Esophagus muscularis mucosa (tissue), 4 donors: ENCODE data around the gene CYP4A22. TPM values are rescaled to one million over a fixed set of nuclear protein-coding genes. Genes with fewer than 3 reads are reported as not detected.
"Not testable (repeated sequence)": the region's sequence is repeated elsewhere in the genome, so short reads cannot be mapped to it uniquely, and the experiment has no call there.

Source experiments
- DNase-seq: peaks from one replicate; pipeline ENCODE4 v3.0.0-alpha.2; 2017; ENCODE audit errors: extremely low spot score
- H3K27ac ChIP-seq, 4 donors: fragments of 200-600 bp; sonication (generic); replicated peaks in 1 of 4; 1 replicate in 3 of 4; 2 replicates in 1 of 4; pipeline ENCODE4 v1.5.1; 2016 to 2019; ENCODE audit warnings: mild to moderate bottlenecking in 1 of 4
- H3K27me3 ChIP-seq, 4 donors: fragments of 200-600 bp; sonication (generic); one replicate each; pipeline versions ENCODE4 v1.5.1 to v1.6.0; 2016 to 2019
- H3K36me3 ChIP-seq, 4 donors: fragments of 200-600 bp; sonication (generic); one replicate each; pipeline ENCODE4 v1.5.1; 2016 to 2019
- H3K4me1 ChIP-seq, 4 donors: fragments of 200-600 bp; sonication (generic); one replicate each; pipeline ENCODE4 v1.5.1; 2016 to 2019
- H3K4me3 ChIP-seq, 4 donors: fragments of 200-600 bp; sonication (generic); 1 replicate in 2 of 4; 2 replicates in 2 of 4; pipeline ENCODE4 v1.5.1; 2016 to 2019; ENCODE audit warnings: mild to moderate bottlenecking in 4 of 4, moderate library complexity in 1 of 4
- H3K9me3 ChIP-seq, 4 donors: fragments of 200-600 bp; sonication (generic); 1 replicate in 3 of 4; 2 replicates in 1 of 4; pipeline ENCODE4 v1.5.1; 2016 to 2019
- CTCF ChIP-seq, 3 experiments: fragments of 200-600 bp in 2 of 3; fragments of 450-650 bp in 1 of 3; sonication (generic) in 2 of 3; IDR thresholded peaks; one replicate each; pipeline ENCODE4 v1.5.1; 2017 to 2019; ENCODE audit warnings: antibody characterized with exemption in 3 of 3, mild to moderate bottlenecking in 2 of 3, moderate library complexity in 1 of 3
- EP300 ChIP-seq: sonication (generic); formaldehyde crosslinking; IDR thresholded peaks from one replicate; pipeline ENCODE4 v1.6.1; 2017; ENCODE audit warnings: antibody characterized with exemption
- POLR2A ChIP-seq: fragments of 450-650 bp; IDR thresholded peaks from one replicate; pipeline ENCODE4 v1.6.1; 2017; ENCODE audit warnings: antibody characterized with exemption, moderate library complexity, mild to moderate bottlenecking, low read depth
- POLR2AphosphoS5 ChIP-seq, 2 donors: sonication (generic); formaldehyde crosslinking; IDR thresholded peaks; one replicate each; pipeline ENCODE4 v1.6.1; 2017; ENCODE audit warnings: antibody characterized with exemption in 2 of 2
- WGBS: methylation state at CpG from one replicate; pipeline ENCODE4 v1.1.5; 2018; 5-methylcytosine and 5-hydroxymethylcytosine counted together
- intact Hi-C: fragments of 100-400 bp; cut with DNase I; formaldehyde crosslinking; loops from one replicate; pipeline ENCODE4 v1.15.1; 2023
- total RNA-seq, 4 donors: library from RNA; depleted of rRNA; stranded (reverse); fragments of >200 nt; gene quantifications; one replicate each; pipeline versions ENCODE4 v1.1.0 to v1.2.1, GENCODE V29; 2016

Gene CYP4A22
- total RNA-seq, 4 donors from 2014 or later: 0.19 to 0.46 TPM; not detected in 2

DNA sequence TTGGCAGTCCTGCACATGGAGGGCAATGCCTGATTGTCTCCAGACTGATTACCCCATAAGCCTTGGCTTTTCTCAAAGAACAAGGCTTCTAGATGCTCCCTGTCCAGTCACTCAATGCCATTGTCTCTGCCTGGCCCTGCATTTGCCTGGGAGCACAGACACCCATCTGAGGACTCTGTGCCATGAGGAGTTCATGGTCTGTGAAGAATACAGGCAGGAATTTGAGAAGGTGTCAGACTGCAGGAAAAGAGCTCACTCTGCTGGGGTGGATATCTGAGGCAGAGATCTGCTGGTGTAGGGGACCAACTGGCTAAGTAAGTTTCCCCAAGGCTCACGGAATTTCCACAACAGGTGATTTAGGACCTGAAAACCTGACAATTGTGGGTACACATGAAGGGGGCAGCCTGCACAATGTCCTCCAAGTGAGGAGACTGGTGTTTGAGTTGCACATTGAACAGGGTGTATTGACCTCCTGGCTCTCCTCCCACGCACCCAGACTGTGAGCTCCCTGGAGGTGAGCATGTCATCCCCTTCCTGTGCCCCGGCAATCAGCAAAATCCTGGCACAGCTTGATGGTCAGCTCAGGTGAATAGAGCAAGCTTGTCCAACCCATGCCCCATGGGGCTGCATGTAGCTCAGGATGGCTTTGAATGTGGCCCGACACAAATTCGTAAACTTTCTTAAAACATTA, 829 bp downstream of the CYP4A22 start:
- intact Hi-C loops: no loop called here
- Histone ChIP-seq H3K27me3 (peaks cover 0 to 12% (median 0%) of the 10 kb centered on the region in 4 donors), H3K4me3 (no peak overlapping the region), H3K4me1 (no peaks in the 10 kb centered on the region), H3K9me3 (no peaks in the 10 kb centered on the region), H3K27ac (no peak overlapping the region), H3K36me3 (no peaks in the 10 kb centered on the region)
- WGBS: 75% methylated on average over 5 of the region's 5 CpGs
- TF ChIP-seq POLR2AphosphoS5 (IDR thresholded peaks at IDR 0.05) (no peak), EP300 (no peak)
- DNase-seq: no peak

DNA sequence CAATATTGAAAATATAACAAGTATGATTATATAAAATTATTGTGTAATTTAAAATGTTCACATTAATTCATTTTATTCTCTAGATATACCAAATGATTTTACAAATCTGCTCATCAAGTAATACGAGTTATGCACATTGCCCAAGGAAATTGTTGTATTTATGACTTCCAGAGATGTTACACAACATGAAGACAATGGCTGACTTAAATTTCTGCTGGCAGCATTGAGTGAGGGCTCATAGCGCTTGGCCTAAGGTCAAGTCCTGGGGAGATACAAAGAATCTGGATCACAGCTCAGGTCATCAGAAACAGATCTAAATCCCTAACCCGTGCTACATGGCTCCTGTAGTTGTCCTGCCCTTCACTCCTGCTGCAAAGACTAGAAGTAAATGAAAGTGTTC, 3.1 kb downstream of the CYP4A22 start:
- H3K27ac ChIP-seq, H3K4me3 ChIP-seq, H3K4me1 ChIP-seq, DNase-seq, H3K36me3 ChIP-seq, H3K9me3 ChIP-seq, intact Hi-C loops: not testable (repeated sequence)
- peaks cover 0 to 12% (median 0%) of the 10 kb centered on the region in 4 donors for H3K27me3 ChIP-seq
- 69% methylated on average over 3 of the region's 3 CpGs for WGBS

DNA sequence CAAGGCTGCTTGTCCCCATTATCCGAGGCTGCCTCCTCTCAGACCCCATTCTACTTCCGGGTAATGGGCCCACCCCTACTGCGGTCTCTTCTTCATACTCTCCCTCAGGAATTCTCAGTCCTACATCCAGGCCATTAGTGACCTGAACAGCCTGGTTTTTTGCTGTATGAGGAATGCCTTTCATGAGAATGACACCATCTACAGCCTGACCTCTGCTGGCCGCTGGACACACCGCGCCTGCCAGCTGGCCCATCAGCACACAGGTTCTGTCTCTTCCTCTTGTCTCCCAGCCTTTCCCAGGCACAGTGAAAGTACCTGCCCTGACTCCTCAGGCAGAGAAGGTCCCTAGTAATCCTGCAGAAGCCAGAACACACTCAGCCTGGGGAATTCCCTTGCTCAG, 6.4 kb downstream of the CYP4A22 start:
- 55% methylated on average over 6 of the region's 6 CpGs for WGBS
- intact Hi-C loops, H3K9me3 ChIP-seq, H3K27me3 ChIP-seq, DNase-seq, H3K4me1 ChIP-seq, H3K27ac ChIP-seq, H3K4me3 ChIP-seq, H3K36me3 ChIP-seq: not testable (repeated sequence)

DNA sequence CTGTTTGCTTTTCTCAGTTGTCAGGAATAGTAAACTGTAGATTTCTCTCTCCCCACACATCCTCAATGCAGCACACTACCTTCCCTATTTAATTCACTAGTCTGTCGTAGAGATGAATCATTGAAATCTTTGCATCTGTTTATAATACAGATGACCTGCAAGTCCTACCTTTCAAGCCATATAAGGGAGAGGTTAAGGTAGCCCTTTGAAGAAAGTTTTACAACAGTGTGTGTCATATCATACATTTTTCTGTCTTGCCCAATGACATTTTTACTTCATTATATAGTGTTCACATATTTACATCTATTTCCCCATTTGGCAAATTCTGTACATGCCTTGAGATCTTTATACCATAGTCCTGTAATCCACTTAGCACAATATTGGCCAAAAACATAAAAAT, 9.3 kb downstream of the CYP4A22 start:
- H3K9me3 ChIP-seq, intact Hi-C loops, H3K27me3 ChIP-seq, H3K36me3 ChIP-seq, DNase-seq, H3K4me3 ChIP-seq, H3K4me1 ChIP-seq, H3K27ac ChIP-seq: not testable (repeated sequence)
- WGBS: 0% methylated on average over 1 of the region's 1 CpG

DNA sequence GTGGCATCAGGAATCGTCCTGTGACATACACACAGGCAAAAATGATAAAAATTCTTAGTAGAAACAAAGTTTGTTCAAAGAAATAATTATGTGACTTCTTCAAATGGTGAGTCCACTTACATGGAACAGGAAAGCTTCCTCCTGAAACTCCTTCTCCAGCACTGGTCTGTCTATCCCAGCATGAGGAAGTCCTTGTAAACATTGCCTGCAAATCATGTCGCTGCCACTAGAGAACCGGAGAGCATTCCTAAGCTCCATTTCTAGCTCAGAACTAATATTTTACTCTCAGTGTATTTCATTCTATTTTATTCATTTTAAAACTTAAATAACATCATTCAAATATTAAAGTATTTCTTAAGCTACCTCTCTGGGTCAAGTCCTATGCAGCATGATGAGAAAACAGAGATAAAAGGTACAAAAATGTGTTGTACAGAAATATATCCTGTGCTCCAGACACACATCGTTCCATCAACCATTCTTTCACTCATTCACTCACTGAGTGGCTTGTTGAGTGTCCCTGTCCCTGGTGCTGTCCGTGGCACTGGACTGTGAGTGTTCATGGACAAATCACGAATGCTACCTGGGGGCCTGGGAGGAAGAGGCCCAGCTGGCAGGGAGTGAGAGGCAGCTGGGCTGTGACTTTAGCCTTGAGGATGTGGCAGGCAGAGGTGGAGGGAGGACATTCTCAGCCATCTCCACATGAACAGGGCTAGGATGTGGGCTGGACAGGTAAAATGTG, 10.0 kb downstream of the CYP4A22 start:
- no peak for DNase-seq

DNA sequence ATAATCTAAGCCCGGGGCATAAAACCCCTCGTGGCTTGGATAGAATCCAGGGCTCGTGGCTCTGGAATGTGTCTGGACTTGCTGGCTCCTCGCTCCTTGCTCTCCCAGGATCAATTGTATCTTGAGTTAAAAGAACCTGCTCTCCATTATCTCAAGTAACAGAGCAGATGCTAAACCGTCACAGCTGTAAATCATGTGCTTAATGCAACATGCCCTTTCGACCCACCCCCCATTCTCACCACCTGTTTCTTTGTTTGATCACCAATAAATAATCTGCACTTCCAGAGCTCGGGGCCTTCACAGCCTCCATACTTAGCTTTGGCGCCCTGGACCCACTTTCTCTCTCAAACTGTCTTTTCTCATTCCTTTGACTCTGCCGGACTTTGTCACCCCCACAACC, 11.9 kb downstream of the CYP4A22 start:
- H3K27ac ChIP-seq, intact Hi-C loops, H3K4me1 ChIP-seq, H3K4me3 ChIP-seq, H3K9me3 ChIP-seq, H3K36me3 ChIP-seq, DNase-seq: not testable (repeated sequence)
- peaks cover 0 to 11% (median 0%) of the 10 kb centered on the region in 4 donors for H3K27me3 ChIP-seq
- WGBS: 48% methylated on average over 6 of the region's 9 CpGs

More for the DNA sequence above, 10.0 kb downstream of the CYP4A22 start:
- intact Hi-C loops: no loop called here
- H3K27ac ChIP-seq: no peak overlapping the region
- TF ChIP-seq EP300: no peak
- no peak for TF ChIP-seq CTCF (IDR thresholded peaks at IDR 0.05)
- no peak for TF ChIP-seq POLR2A
- TF ChIP-seq POLR2AphosphoS5 (IDR thresholded peaks at IDR 0.05): no peak
- 46% methylated on average over 6 of the region's 6 CpGs for WGBS
- H3K9me3 ChIP-seq: no peaks in the 10 kb centered on the region
- H3K4me3 ChIP-seq: no peak overlapping the region
- H3K27me3 ChIP-seq: peaks cover 0 to 11% (median 0%) of the 10 kb centered on the region in 4 donors
- H3K4me1 ChIP-seq: no peaks in the 10 kb centered on the region
- no peaks in the 10 kb centered on the region for H3K36me3 ChIP-seq

DNA sequence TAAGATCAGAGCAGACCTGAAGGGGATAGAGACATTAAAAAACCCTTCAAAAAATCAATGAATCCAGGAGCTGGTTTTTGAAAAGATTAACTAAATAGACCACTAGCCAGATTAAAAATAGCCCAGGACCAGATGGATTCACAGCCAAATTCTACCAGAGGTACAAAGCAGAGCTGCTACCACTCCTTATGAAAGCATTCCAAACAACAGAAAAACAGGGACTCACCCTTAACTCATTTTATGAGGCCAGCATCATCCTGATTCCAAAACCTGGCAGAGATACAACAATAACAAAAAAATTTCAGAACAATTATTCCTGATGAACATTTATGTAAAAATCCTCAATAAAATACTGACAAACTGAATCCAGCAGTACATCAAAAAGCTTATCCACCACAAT, 19.2 kb downstream of the CYP4A22 start:
- H3K4me1 ChIP-seq, H3K27ac ChIP-seq, H3K4me3 ChIP-seq, H3K27me3 ChIP-seq, DNase-seq, intact Hi-C loops, H3K9me3 ChIP-seq, H3K36me3 ChIP-seq: not testable (repeated sequence)

- H3K9me3 ChIP-seq, intact Hi-C loops: not testable (repeated sequence)
- 55% methylated on average over 3 of the region's 3 CpGs for WGBS
Measured at GRCh38 chr1:47157957-47158356, 20.7 kb downstream of the CYP4A22 start.

More at GRCh38 chr1:47157957-47158356, 20.7 kb downstream of the CYP4A22 start:
- not testable (repeated sequence) for H3K36me3 ChIP-seq, H3K4me1 ChIP-seq, DNase-seq, H3K4me3 ChIP-seq, H3K27ac ChIP-seq, H3K27me3 ChIP-seq
